NCI-H1092 treated with DMSO at 0.1 percent for 48 hours (cell line): ENCODE measurements around the gene CCL28.
"Not testable (repeated sequence)": the region's sequence is repeated elsewhere in the genome, so short reads cannot be mapped to it uniquely, and the experiment has no call there.

Experiments used
- DNase-seq: peaks from one replicate; lab custom pipeline; 2025; lab: John Stamatoyannopoulos, UW

The CCL28 gene, protein sequence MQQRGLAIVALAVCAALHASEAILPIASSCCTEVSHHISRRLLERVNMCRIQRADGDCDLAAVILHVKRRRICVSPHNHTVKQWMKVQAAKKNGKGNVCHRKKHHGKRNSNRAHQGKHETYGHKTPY

DNA sequence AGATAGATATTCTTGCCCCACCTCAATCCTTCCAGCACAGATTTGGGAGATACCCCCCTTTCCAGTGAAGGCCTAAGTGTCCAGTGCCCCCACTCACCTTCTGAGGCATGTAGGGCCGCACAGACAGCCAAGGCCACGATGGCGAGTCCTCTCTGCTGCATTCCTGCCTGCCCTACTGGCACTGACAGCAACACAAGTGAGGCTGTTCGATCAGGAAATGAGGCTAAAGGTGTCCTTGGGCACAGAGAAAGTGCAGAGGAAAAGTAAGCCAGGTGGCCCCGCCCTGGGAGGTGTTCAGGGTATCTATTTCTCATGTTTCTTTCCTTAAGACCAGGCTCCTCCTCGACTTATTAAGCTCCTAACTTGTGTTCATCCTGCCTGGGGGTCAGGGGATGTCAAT is at the start of gene CCL28:
CCL28 (minus strand) TSS at position 236 of the 400 bp plus-strand sequence; CDS start at position 161, 75 bp downstream.
- no peak for DNase-seq

DNA sequence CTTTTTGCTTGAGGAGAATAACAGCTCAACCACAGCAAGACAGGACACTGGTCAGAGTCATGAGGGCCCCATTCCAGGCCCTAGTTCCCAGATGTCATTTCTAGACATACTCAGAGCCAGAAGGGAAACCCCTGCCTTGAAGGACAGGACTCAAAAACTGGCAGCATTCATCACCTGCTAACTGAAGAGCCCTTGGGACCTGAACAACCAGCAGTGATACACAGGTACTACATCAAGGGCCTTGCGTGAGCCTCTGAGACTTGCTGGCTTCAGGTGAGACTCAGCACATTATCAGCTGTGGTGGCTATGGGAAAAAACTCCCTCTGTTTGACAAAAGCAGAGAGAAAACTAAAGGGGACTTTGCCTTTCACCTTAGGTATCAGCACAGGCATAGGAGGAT is 48.9 kb upstream of the CCL28 start:
- no peak for DNase-seq

DNA sequence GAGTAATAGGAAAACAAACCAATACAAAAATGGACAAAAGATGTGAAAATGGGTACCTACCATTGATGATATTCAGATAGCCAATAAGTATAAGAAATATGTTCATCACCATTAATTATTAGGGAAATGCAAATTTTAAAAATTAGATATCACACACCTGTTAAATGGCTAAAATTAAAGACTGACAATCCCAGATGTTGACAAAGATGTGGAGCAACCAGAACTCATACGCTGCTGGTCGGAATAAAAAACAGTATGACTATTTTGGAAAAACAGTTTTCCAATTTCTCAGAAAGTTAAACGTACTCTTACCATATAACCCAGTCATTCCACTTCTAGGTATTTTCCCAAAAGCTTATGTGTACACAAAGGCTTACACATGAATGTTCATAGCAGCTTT is 44.4 kb upstream of the CCL28 start:
- DNase-seq, result no peak

DNA sequence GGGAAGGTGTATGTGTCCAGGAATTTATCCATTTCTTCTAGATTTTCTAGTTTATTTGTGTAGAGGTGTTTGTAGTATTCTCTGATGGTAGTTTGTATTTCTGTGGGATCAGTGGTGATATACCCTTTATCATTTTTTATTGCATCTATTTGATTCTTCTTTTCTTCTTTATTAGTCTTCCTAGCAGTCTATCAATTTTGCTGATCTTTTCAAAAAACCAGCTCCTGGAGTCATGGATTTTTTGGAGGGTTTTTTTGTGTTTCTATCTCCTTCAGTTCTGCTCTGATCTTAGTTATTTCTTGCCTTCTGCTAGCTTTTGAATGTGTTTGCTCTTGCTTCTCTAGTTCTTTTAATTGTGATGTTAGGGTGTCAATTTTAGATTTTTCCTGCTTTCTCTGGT is 29.4 kb upstream of the CCL28 start:
- not testable (repeated sequence) for DNase-seq

DNA sequence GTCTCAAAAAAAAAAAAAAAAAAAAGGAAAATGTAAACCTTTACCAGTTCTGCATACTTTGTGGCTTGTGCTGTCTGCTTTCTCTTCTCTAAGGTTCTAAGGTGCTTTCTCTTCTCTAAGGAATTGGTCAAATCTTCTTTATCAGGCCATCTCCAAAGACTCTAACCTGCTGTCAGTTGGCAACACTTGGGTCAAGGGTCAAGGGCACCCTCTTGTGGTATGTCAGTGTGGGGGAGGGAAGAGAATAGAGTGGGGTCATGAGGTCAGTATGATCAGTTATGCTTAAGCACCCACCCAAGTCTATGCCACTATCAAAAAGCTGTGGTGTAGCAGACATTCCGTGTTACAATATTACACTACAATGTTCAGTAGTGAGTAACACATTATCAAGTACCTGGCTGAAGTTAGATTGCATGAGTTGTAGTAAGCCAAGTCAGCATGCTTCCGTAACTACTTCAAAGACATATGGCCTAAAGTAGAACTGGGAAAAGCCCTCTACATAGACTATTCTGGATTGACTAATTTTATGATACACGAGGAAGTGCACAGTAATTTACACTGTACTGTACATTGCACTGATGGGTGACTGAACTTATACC is 25.0 kb upstream of the CCL28 start:
- no peak for DNase-seq

DNA sequence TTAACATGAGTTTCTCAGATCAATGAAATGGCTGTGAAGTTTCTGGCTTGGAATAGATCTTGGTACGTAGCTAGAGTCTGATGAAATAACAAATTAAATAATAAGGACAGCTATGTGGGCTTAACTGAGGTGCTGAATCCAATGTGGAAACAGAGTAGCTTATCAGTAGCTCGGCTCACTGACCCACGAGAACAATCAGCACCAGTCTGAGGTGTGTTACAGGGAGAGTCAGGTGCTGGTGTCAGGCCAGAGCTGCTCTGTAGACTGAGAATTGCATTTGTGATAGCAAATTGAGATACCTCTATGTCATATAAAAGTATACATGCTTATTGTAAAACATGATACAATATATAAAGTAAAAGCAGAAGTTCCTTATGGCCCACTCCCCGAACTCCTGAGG is 21.2 kb upstream of the CCL28 start:
- no peak for DNase-seq

DNA sequence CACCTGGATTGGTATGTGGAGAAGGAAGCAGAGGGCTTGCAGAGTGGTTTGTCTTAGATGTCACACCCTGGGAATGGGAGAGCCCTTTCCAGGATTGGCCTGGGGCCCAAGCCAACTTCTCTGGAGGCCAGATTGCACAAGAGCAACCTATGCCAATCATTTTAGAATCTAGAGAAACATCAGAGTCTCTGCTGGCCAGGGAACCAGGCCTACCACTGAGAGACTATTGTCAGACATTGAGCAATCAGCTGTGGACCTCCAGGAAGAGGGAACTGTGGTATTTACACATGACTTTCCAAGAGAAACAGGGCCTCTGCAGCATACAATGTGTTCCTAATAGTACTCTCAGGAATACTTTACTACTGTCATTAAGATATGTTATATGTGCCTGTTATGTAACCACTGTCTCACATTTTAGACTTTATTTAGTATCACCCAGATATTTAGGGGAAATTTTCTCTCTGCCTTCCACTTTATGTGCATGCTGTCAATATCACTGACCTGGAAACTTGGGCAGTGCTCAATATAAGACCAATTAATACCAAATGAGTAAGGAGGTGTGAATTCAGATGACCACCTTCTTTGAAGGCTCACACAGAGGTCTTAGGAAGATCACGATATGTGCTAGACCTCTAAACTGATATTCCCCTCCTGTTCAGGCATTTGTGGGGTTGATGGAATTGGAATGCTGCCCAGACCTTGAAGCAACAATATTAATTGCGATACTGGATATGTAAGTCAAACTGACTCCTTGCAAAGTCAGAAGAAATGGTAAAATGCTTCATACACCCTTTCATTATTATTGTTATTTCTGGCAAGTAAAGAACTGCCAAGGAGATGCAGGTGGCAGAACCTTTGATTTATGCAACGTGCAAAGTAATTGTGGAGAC is 20.5 kb upstream of the CCL28 start:
- no peak for DNase-seq

DNA sequence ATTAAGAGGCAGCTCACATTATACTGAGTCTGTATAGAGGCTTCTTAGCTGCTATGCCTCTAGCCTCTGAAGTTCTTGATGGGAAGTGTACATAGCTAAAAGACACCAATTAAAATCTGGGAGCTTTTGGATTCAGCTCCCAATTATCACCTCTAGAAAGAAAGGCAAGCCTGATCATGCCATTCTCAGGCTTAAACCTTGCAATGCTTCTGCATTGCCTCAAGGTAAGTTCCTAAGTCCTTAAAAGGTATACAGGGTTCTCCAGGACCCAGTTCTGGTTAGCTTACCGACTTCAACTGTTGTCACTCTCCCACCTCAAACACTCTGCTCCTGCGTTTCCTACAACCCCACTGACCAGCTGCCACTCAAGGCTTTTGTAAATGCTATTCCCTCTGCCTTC is 17.5 kb upstream of the CCL28 start:
- no peak for DNase-seq

DNA sequence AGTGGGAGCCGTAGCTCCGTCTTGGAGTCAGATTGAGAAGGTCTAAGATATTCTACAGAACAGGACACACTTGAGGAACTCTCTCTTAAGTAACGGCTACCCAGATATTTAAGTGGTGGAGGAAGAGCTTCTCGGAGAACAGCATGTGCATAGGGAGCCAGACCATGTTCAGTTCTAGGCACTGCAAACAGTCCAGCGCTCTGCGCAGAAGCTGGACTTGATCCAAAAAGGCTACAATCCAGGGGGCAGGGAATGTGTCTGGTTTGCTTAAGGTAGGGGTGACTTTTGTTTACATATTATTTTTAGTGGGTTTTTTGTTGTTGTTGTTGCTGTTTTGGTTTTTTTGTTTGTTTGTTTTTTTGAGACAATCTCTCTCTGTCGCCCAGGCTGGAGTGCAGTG is 16.8 kb upstream of the CCL28 start:
- no peak for DNase-seq

DNA sequence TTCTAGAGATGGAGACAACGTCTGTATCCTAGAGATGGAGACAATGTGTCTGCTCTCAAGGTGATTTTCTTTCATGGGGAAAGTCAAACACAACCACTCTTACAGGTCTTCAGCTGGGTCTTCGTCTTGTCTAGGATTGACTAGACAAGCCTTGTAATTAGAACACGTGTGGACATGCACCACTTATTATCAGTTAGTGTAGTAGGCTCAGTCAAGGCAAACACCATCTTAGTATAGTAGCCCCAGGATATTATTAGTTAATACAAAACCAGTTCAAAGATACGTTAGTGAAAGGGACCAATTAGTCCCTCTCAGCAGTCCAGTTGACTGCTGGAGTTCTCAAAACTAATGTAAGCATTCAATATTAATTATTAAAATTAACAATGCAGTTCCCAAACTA is 15.1 kb upstream of the CCL28 start:
- no peak for DNase-seq

DNA sequence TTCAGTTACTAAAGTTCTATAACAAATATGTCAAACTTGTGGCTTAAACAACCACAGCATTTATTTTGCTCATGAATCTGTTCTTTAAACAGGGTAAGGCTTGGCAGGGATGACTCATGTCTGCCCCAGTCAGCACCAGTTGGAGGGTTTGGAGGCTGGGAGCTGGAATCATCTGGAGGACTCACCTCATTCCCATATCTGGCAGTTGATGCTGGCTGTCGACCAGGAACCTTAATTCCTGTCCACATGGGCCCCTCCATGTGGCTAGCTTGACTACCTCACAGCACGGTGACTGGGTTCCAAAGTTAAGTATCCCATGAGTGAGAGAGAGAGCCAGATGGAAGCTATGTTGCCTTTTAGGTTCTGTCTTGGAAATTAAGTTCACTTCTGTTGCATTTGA is 13.8 kb upstream of the CCL28 start:
- no peak for DNase-seq

DNA sequence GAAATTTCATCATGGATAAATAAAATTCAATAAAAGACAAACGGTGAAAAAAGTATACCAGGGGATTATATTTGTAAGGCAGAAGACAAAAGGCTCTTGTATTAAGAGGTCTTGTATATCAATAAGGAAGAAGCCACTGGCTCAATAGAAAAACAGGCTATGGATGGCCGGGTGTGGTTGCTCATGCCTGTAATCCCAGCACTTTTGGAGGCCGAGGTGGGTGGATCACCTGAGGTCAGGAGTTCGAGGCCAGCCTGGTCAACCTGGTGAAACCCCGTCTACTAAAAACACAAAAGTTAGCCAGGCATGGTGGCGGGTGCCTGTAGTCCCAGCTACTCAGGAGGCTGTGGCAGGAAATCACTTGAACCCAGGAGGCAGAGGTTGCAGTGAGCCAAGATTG is 10.9 kb upstream of the CCL28 start:
- DNase-seq, result not testable (repeated sequence)

DNA sequence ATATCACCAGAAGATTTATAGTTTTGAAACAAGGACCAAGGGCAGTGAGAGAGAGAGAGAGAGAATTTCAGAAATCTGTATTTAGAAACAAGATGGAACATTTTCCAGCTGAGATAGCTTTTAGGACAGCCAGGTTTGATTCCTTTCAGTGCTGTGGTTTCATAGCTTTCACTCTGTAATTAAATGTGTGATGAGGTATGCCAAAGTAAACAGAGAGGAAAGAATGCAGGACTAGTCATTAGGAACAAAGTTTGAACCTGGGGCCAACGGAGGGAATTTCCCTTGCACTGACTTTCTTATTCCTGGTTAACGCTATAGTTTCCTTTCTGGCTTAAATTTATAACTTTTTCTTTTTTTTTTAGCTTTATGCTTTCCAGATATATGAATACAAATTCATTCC is 10.0 kb upstream of the CCL28 start:
- DNase-seq, result peak; percentile 5

DNA sequence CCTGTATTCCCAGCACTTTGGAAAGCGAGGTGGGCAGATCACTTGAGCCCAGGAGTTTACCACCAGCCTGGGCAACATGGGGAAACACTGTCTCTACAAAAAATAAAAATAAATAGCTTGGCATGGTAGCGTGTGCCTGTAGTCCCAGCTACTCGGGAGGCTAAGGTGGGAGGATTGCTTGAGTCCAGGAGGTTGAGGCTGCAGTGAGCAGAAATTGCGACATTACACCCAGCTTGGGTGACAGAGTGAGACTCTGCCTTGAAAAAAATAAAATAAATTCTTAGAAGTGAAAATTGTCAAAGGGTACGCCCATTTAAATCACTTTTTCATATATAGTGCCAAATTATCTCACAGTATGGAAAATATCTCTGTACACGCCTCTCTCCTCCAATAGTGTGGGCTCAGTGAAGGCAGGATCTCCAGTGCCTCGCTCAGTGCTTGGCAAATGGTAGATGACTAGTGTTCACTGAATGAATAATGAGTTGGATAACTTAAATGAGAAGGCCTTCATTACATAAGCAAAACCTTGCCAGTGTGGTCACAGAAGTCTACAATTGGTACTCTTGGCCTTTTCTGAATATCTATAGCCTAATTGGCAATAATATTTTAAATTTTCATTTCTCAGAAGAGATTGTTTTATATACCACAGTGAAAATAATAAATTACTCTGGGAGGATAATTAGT is 9.4 kb upstream of the CCL28 start:
- no peak for DNase-seq

DNA sequence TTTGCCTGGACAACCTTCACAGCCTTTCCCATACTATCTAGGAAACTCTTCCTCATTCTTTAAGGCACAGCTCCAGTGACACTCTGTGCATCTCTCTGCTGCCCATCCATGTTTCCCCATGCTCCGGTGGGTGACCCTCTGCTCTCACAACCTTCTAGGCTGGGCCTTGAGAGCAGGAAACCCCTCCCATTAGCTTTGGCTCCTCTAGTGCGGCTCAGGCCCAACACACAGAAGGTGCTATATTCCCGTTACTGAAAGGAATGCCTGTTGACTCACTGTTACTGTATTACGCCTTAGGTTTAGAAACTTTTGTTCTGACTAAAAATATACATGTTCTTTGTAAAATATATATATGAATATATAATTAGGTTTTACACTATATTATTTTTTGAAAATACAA is 8.1 kb upstream of the CCL28 start:
- no peak for DNase-seq

DNA sequence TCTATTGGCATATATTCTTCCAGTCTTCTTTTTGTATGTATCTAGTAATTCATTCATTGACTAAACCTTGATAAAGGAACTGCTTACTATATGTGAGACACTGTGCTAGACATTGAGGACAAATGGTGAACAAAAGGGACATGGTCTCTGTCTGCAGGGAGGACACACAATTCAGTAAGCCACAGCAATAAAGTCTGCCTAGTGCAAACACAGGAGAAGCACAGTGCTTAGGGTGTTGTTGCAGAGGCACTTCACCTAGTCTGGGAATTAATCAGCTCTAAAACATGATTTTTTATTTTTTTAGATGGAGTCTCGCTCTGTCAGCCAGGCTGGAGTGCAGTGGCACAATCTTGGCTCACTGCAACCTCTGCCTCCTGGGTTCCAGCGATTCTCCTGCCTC is 6.4 kb upstream of the CCL28 start:
- no peak for DNase-seq

DNA sequence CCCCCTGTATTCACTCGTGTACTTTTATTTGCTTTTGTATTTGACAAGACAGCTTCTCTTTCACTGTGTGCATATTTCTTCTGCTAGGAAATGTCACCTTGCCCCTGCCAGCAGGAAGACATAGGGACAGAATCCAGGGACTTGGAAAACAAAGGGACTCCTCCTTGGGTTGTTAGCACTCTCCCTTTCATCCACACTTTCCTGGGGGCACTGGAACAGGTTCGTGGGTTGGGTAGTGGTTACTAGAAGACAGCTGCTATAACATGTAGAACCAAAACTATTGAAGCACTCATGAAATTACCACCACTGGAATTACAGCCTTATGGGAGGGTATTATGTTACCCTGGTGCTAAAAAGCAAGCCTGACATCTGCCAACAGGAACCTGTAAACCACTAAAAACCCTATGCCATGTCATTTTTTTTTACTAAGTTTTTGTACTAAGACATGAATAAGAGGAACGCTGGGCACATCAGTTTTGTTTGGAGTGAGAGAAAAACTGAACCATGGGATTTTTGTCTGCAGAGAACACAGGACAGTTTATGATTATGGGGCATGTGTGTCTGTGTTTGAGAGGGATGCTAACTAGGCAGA is 4.7 kb upstream of the CCL28 start:
- DNase-seq, result no peak

DNA sequence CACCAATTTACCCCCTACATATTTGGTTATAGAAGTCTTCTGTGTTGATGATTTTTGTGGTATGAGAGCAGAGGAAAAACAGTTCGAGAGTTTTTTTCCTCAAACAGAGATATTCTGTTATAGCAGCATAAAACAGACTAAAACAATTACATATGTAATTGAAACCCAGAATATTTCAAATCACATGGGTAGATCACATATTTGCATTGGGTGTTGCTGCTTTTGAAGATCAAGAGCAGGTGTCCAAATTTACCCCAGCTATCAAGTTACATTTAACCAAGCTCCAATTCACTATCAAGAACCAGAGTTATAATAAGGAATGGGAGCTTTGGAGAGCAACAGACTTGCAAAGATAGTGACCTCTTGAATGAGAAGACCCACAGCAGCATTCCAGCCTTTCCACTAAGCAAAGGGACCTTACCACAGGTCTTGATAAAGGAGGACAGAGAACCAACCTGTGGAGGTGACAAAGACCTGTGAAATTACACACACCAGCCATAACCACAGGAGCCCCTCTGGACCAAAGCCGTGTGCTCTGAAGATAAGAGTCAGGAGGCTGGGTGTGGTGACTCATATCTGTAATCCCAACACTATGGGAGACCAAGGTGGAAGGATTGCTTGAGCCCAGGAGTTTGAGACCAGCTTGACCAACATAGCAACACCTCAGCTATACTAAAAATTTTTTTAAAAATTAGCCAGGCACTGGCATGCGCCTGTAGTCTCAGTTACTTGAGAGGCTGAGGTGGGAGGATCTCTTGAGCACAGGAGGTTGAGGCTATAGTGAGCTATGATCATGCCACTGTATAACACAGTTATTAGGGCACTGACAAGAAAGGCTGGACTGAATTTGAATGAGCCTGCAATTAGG is 4.0 kb upstream of the CCL28 start:
- no peak for DNase-seq

DNA sequence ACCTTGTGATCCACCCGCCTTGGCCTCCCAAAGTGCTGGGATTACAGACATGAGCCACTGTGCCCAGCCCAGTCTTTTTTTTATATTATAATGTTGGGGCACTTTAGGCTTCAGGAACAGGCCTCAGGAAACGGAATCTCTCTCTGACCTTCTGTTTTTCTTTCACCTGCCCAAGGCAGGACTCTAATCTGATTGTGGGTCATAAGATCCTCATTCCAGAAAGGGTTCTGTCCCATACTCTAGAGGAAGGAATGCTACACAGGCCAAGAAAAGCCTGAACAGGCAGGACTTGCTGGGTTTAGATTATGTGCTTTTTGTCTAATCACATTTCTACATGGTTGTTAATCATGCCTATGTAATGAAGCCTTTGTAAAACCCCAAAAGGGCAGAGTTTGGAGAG is 1.8 kb upstream of the CCL28 start:
- no peak for DNase-seq

DNA sequence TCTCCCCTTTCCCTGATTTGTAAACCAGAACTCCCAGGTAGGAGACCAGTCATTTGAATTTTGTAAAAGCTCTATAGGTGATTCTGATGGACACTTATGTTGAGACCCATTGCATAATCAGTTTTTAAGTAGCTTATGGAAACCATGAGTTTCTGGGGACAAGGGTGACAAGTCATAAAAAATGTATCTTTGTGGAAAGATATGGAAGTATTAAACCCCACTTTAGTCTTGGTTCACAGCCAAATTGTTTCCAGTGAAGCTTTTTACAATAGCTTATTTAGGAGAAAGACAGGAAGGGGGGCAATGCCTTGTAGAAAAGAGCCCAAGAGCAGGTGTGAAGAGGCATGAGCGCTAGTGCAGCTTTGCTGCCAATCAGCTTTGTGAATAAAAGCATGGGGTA is 453 bp upstream of the CCL28 start:
- DNase-seq, result peak; percentile 24

DNA sequence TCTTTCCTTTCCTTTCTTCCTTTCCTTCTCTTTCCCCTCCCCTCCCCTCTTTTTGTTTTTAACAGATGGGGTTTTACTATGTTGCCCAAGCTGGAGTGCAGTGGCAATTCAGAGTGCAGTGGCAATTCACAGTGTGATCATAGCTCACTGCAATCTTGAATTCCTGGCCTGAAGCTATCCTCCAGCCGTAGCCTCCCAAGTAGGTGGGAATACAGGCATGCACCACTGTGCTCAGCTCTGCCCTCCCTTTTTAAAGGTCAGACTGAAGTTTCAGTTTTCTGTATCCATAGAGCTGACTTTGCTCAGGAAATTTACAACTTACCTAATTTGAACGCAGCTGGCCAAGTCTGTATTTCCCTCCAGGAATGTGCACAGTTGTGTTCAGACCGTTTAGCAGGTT is 696 bp downstream of the CCL28 start:
- DNase-seq, result no peak

DNA sequence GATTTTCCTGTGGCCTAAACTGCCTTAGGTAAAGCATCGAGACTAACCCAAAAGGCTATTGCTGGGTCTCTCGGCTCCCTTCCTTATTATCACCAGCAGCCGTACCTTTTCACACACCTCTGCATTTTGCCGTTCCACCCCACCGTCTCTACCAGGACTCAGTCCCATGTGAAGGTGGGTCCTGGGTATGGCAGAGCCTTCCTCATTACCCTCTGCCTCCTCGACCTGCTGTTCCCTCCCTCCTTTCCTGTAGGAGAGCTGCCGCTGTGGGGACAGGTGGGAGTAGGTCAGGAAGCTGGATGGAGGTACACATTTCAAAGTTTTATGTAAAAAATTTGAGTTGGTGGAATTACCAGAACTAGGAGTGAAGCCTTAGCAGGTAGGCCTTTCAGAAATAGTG is 1.8 kb downstream of the CCL28 start:
- no peak for DNase-seq
